Neural progenitor cell (in vitro differentiated cells): Measurements from ENCODE around the gene RANBP2. TPM values are rescaled to one million over a fixed set of nuclear protein-coding genes. Genes with fewer than 3 reads are reported as not detected.

Experiments
- DNase-seq: peaks from one replicate; pipeline ENCODE4 v3.0.0-alpha.2; 2016; ENCODE audit warnings: low spot score
- H2AFZ ChIP-seq: fragments of 200-600 bp; sonication (generic); replicated peaks from 2 replicates; pipeline ENCODE4 v1.6.1; 2016; ENCODE audit warnings: antibody characterized with exemption
- H3F3A ChIP-seq: fragments of 200-600 bp; sonication (generic); 2 replicates; pipeline ENCODE4 v1.6.1; 2016; ENCODE audit warnings: antibody characterized with exemption, low read depth
- H3K27ac ChIP-seq: fragments of 200-600 bp; sonication (generic); 2 replicates; pipeline ENCODE4 v1.5.1; 2016; ENCODE audit warnings: mild to moderate bottlenecking
- H3K27me3 ChIP-seq: fragments of 200-600 bp; sonication (generic); 2 replicates; pipeline ENCODE4 v1.6.1; 2016; ENCODE audit warnings: mild to moderate bottlenecking, moderate library complexity
- H3K36me3 ChIP-seq: fragments of 200-600 bp; sonication (generic); 2 replicates; pipeline ENCODE4 v1.5.1; 2016
- H3K4me1 ChIP-seq: fragments of 200-600 bp; sonication (generic); 2 replicates; pipeline ENCODE4 v1.6.1; 2016; ENCODE audit warnings: mixed run types
- H3K4me2 ChIP-seq: fragments of 200-600 bp; sonication (generic); 2 replicates; pipeline ENCODE4 v1.6.1; 2016
- H3K4me3 ChIP-seq: fragments of 200-600 bp; sonication (generic); 2 replicates; pipeline ENCODE4 v1.5.1; 2016
- H3K79me2 ChIP-seq: fragments of 200-600 bp; sonication (generic); 2 replicates; pipeline ENCODE4 v1.6.1; 2016; ENCODE audit warnings: low read depth
- H3K9ac ChIP-seq: fragments of 200-600 bp; sonication (generic); 2 replicates; pipeline ENCODE4 v1.6.1; 2016
- H3K9me3 ChIP-seq: fragments of 200-600 bp; sonication (generic); 2 replicates; pipeline ENCODE4 v1.5.1; 2016; ENCODE audit warnings: low read depth
- H4K20me1 ChIP-seq: fragments of 200-600 bp; sonication (generic); 2 replicates; pipeline ENCODE4 v1.6.1; 2016; ENCODE audit warnings: low read depth
- H3K27ac Mint-ChIP-seq: 3 replicates; pipeline ENCODE4 v1.8.0; 2021; ENCODE audit warnings: mixed read lengths
- H3K27me3 Mint-ChIP-seq: 2 replicates; pipeline ENCODE4 v1.8.0; 2022; ENCODE audit warnings: low read depth, mild to moderate bottlenecking, inconsistent platforms, moderate library complexity, mixed read lengths; ENCODE audit not compliant: insufficient read depth
- H3K36me3 Mint-ChIP-seq: 3 replicates; pipeline ENCODE4 v1.8.0; 2021; ENCODE audit warnings: mixed read lengths
- H3K4me1 Mint-ChIP-seq: 3 replicates; pipeline ENCODE4 v1.8.0; 2021; ENCODE audit warnings: mixed read lengths
- H3K4me3 Mint-ChIP-seq: 3 replicates; pipeline ENCODE4 v1.8.0; 2021; ENCODE audit warnings: mild to moderate bottlenecking, moderate library complexity, mixed read lengths
- H3K9me3 Mint-ChIP-seq: 3 replicates; pipeline ENCODE4 v1.8.0; 2020; ENCODE audit warnings: mixed read lengths
- CTCF ChIP-seq: fragments of 200-600 bp; sonication (generic); IDR thresholded peaks from 2 replicates; pipeline ENCODE4 v1.5.1; 2017; ENCODE audit warnings: antibody characterized with exemption, mild to moderate bottlenecking
- EZH2 ChIP-seq: fragments of 200-600 bp; sonication (generic); IDR thresholded peaks from 2 replicates; pipeline ENCODE4 v1.6.1; 2017; ENCODE audit warnings: antibody characterized with exemption, mild to moderate bottlenecking, moderate library complexity
- EZH2phosphoT487 ChIP-seq: fragments of 200-600 bp; sonication (generic); IDR thresholded peaks from 2 replicates; pipeline ENCODE4 v1.6.1; 2017; ENCODE audit warnings: antibody characterized with exemption
- total RNA-seq: library from RNA; depleted of rRNA; stranded (reverse); fragments of >200 nt; gene quantifications from 2 replicates; pipeline ENCODE4 v1.2.3, GENCODE V29; 2015; ENCODE audit warnings: low replicate concordance

Gene RANBP2
- total RNA-seq, 1 donor from 2014 or later, result 109 TPM

GRCh38 chr2:108806371-108807113, 87.3 kb downstream of the RANBP2 start:
- no peaks in the 10 kb centered on the region for H3K4me1 ChIP-seq
- peaks cover 74% of the 10 kb centered on the region for H3K79me2 ChIP-seq
- H2AFZ ChIP-seq, result no peak overlapping the region
- no peak overlapping the region for H3K4me3 ChIP-seq
- Mint-ChIP-seq H3K27me3 (no peaks in the 10 kb centered on the region), H3K27ac (no peak overlapping the region), H3K9me3 (peaks cover 36% of the 10 kb centered on the region), H3K36me3 (peaks cover 68% of the 10 kb centered on the region), H3K4me1 (no peaks in the 10 kb centered on the region), H3K4me3 (no peak overlapping the region)
- no peaks in the 10 kb centered on the region for H3K27me3 ChIP-seq
- peaks cover 62% of the 10 kb centered on the region for H3K36me3 ChIP-seq
- DNase-seq, result no peak
- H3K4me2 ChIP-seq, result no peak overlapping the region
- no peaks in the 10 kb centered on the region for H3F3A ChIP-seq
- H3K9ac ChIP-seq, result no peak overlapping the region
- TF ChIP-seq EZH2 (no peak), CTCF (no peak), EZH2phosphoT487 (no peak)
- no peaks in the 10 kb centered on the region for H4K20me1 ChIP-seq
- H3K9me3 ChIP-seq, result peaks cover 12% of the 10 kb centered on the region
- no peak overlapping the region for H3K27ac ChIP-seq

GRCh38 chr2:108809936-108810335, 90.7 kb downstream of the RANBP2 start:
- no peaks in the 10 kb centered on the region for H3F3A ChIP-seq
- H3K4me2 ChIP-seq, result no peak overlapping the region
- no peak overlapping the region for H3K27ac ChIP-seq
- no peaks in the 10 kb centered on the region for H3K27me3 Mint-ChIP-seq
- peaks cover 62% of the 10 kb centered on the region for H3K36me3 ChIP-seq
- H3K9me3 Mint-ChIP-seq, result peaks cover 38% of the 10 kb centered on the region
- H2AFZ ChIP-seq, result no peak overlapping the region
- H3K9ac ChIP-seq, result no peak overlapping the region
- no peak overlapping the region for H3K27ac Mint-ChIP-seq
- H3K36me3 Mint-ChIP-seq, result peaks cover 70% of the 10 kb centered on the region
- H3K4me3 Mint-ChIP-seq, result no peak overlapping the region
- DNase-seq, result no peak
- H3K9me3 ChIP-seq, result peaks cover 12% of the 10 kb centered on the region
- H4K20me1 ChIP-seq, result no peaks in the 10 kb centered on the region
- no peaks in the 10 kb centered on the region for H3K4me1 Mint-ChIP-seq
- H3K4me1 ChIP-seq, result no peaks in the 10 kb centered on the region
- H3K4me3 ChIP-seq, result no peak overlapping the region
- H3K79me2 ChIP-seq, result peaks cover 67% of the 10 kb centered on the region
- H3K27me3 ChIP-seq, result no peaks in the 10 kb centered on the region
- TF ChIP-seq EZH2phosphoT487 (no peak), EZH2 (no peak), CTCF (no peak)

GRCh38 chr2:108810993-108811957, 92.0 kb downstream of the RANBP2 start:
- Histone ChIP-seq H4K20me1 (no peaks in the 10 kb centered on the region), H3K9ac (no peak overlapping the region), H3K36me3 (peaks cover 54% of the 10 kb centered on the region), H3K9me3 (peaks cover 12% of the 10 kb centered on the region), H3K79me2 (peaks cover 60% of the 10 kb centered on the region), H3K27ac (no peak overlapping the region), H3K4me2 (no peak overlapping the region), H3K4me1 (no peaks in the 10 kb centered on the region), H2AFZ (no peak overlapping the region), H3F3A (no peaks in the 10 kb centered on the region), H3K4me3 (no peak overlapping the region), H3K27me3 (no peaks in the 10 kb centered on the region)
- Mint-ChIP-seq H3K27ac (no peak overlapping the region), H3K4me3 (no peak overlapping the region), H3K27me3 (no peaks in the 10 kb centered on the region), H3K4me1 (no peaks in the 10 kb centered on the region), H3K36me3 (peaks cover 72% of the 10 kb centered on the region), H3K9me3 (peaks cover 38% of the 10 kb centered on the region)
- no peak for DNase-seq
- no peak for TF ChIP-seq EZH2
- no peak for TF ChIP-seq EZH2phosphoT487
- no peak for TF ChIP-seq CTCF
